ENCODE data around the gene PRKAR1A.
"Not testable (repeated sequence)": the region's sequence is repeated elsewhere in the genome, so short reads cannot be mapped to it uniquely, and the experiment has no call there.

PRKAR1A gene

GRCh38 chr17:68581863-68582645, 69.8 kb downstream of the PRKAR1A start:
- no peak for DNase-seq

GRCh38 chr17:68582867-68583266, 70.6 kb downstream of the PRKAR1A start:
- not testable (repeated sequence) for DNase-seq

- DNase-seq = no peak
Measured at GRCh38 chr17:68584581-68585303, 72.5 kb downstream of the PRKAR1A start.

DNA sequence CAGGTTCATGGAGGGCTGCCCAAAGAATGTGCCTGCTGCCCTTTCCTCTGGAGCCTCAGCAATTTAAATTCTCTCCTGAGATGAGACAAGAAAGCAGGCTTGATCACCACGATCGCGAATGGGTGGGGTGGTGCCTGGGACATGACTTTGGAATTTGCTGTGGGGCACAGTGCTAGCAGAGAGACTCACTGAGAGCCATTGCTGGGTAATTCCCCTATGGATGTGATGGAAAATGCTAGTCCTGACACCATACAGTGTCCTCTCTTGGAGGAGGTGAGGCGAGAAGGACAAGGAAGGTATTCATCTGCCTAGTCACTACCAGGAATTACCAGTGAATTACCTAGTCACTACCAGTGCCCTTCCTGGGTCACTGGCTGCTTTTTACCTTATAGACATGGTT, 73.4 kb downstream of the PRKAR1A start:
- DNase-seq = no peak

- DNase-seq = no peak
Measured at GRCh38 chr17:68587026-68587425, 74.8 kb downstream of the PRKAR1A start.

GRCh38 chr17:68587847-68588246, 75.6 kb downstream of the PRKAR1A start:
- DNase-seq = no peak

DNA sequence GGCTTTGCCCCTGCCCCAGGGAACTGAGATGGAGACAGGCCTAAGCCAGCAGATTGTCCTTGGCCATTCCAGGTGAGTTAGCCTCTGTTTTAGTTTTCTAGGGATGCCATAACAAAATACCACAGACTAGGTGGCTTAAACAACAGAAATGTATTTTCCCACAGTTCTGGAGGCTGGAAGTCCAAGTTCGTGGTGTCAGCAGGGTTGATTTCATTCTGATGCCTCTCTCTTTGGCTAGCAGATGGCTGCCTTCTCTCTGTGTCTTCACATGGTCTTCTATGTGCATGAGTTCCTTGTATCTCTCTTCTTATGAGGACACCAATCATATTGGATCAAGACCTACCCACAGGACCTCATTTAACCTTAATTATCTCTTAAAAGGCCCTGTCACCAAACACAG, 76.1 kb downstream of the PRKAR1A start:
- DNase-seq = no peak

GRCh38 chr17:68589086-68589485, 76.9 kb downstream of the PRKAR1A start:
- DNase-seq = no peak

GRCh38 chr17:68591583-68591982, 79.4 kb downstream of the PRKAR1A start:
- no peak for DNase-seq

DNA sequence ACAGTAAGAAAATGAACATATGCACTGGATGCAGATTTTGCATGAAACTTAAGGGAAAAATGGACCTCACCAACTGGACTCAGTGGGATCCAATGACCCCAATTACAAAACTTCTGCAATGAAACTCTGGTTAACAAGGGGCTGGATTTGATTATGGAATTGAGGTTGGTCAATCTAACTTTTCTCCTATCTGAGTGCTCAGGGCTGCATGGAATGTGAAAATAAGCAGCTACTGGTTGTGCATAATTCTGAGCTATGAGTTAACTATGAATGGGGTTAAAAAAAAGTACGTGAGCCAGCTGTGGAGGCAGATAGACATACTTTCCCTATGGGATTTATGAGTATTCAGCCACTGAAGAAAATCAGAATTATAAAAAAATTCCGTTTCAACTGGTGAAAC, 79.8 kb downstream of the PRKAR1A start:
- no peak for DNase-seq

GRCh38 chr17:68592682-68593641, 80.7 kb downstream of the PRKAR1A start:
- no peak for DNase-seq

GRCh38 chr17:68594552-68594951, 82.3 kb downstream of the PRKAR1A start:
- no peak for DNase-seq

DNA sequence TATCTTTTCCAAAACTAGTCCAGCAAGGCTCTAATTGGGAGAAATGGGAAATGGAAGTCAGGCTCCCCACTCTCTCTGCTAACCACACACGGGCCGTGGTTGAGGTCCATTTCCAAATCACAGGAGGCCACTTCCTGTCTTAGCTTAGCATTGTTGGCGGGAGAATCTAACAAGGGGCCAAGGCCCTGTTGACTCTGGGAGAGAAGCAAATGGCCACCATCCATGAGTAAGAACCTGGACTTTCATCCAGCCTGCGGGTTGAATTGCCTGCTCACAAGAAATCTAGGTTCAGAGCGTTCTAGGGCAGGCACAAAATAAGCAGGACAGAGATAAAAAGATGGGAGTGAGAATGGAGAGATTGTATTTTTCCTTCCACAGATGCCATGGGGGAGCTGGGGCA, 83.3 kb downstream of the PRKAR1A start:
- DNase-seq = no peak

DNA sequence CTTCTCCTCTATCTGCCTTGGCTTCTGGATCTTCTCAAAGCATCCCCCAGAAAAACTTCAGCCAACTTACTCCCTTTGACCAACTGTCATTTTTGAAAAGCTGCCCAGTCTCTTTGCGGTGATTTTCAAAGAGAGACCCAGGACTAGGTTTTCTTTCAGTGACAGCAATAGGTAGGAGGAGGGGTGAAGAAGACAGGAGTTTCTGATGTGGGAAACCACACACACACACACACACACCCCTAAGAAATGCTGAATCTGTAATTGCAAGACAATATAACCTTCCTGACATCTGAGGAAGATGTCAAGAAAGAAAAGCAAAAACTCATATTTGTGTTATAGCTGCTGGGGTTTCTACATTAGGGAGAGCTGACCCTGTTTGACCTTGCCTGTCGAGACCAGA, 83.8 kb downstream of the PRKAR1A start:
- DNase-seq = no peak

DNA sequence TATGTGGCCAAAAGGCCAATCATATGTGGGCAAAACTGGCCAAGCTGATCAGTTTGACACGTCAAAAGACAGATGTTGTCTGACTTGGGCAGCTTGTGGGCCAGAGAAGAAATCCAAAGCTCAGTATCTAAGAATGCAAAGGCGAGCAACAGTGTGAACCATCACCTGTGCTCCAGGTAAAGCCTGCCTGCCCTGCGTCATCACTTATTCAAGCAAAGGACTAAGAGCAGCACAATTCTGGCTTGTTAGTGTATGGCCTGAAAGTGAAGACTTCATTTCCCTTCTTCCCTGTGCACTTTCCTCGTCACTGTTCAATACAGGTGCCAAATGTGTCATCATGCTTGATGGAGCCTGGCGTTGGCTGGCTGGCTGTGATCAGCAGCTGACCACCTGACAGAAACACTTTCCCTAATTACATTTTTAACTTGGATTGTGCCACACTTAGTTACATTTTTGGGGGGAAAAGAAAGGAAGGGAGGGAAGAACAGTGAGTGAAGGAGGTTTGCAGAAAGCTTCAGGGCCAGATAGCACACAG, 84.2 kb downstream of the PRKAR1A start:
- DNase-seq = no peak

DNA sequence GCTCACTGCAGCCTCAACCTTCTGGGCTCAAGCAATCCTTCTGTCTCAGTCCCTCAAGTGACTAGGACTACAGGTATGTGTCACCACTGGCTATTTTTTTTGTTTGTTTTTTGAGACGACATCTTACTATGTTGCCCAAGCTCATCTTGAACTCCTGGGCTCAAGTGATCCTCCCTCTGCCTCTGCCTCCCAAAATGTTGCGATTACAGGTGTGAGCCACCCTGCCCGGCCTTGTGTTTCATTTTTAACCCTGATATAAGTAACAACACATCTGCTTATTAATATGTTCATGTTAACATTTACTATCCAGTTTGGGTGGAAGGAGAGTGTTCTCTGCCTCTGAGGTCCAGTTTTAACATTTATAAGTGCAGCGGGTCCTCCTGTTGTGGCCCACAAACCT, 85.8 kb downstream of the PRKAR1A start:
- no peak for DNase-seq

- DNase-seq = no peak
Measured at GRCh38 chr17:68598545-68598961, 86.3 kb downstream of the PRKAR1A start.

DNA sequence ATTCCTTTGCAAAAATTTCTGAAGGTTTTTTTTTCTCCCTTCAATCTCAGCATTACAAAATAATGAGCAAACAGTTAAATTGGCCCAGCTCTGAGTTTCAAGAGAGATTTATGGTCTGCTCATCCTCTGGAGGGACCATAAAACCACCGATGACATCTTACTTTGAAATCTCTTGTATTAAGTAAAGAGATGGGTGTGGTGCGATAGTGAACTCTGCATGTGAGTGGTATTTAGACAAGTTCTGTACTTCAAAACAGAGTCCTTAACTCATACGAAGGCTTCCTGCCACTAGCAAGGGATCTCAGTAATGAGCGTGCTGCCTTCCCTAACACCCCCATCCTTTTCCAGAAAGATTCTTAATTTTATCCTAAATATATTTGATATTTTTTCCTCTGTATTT, 86.9 kb downstream of the PRKAR1A start:
- no peak for DNase-seq

- DNase-seq = no peak
Measured at GRCh38 chr17:68599552-68600066, 87.4 kb downstream of the PRKAR1A start.

DNA sequence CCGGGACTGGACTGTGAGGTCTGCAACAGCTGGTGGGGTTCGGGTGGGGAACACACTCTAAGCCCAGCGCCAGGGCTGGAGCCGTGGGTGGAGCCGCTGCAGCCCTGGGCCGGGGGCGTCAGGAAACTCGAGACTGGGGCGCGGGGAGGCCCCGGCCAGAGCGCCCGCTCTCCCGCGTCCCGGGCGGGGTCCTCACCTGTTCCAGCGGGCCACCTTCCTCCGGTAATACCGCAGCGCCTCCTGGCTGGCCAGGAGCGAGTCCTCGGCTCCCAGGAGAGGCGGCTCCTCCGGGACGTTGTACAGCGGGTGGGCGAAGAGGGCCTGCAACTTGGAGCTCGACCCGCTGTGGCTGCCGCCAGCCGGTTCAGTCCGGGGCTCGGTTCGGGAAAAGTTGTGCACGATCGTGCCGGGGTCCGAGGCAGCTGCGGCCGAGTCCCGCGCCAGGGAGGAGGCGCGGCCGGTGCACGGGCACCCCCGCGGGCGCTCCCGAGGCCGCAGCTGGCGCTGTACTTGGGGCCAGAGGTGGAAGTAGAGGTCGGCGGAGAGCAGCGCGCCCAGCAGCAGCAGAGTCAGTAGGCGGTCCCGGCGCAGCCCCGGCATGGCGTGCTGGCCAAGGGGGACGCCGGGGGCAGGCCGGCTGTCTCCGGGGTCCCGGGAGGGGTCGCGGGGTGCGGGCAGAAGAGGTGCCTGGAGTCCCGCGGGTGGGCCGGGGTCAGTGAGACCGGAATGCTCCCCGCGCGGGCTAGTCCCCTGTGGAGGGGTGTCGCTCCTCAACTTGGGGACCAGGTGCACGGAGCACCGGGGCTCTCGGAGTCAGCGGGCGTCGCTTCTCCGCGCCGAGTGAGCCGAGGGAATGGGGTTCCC, 88.1 kb downstream of the PRKAR1A start:
- no peak for DNase-seq

All from activated naive CD4-positive, alpha-beta T cell treated with Interleukin-2 at 50 U/mL for 16 hours (primary cell).